Liver (tissue), 9 donors: ENCODE data around the gene CCDC83. TPM values are rescaled to one million over a fixed set of nuclear protein-coding genes. Genes with fewer than 3 reads are reported as not detected.

Experiments
- DNase-seq: peaks from one replicate; pipeline ENCODE4 v3.0.0-alpha.2; 2017; ENCODE audit warnings: low spot score
- H3K27ac ChIP-seq, 2 donors: one replicate each; pipeline ENCODE4 v1.7.0; 2013; ENCODE audit warnings: inconsistent platforms in 2 of 2, low read length in 2 of 2, control low read depth in 1 of 2, low read depth in 1 of 2, mild to moderate bottlenecking in 1 of 2
- H3K27me3 ChIP-seq, 4 donors: one replicate each; pipeline versions ENCODE4 v1.6.1 to v1.7.0; 2013; ENCODE audit warnings: low read length in 3 of 4, inconsistent platforms in 1 of 4, mild to moderate bottlenecking in 1 of 4, moderate library complexity in 1 of 4; ENCODE audit not compliant: control insufficient read depth in 4 of 4, insufficient read depth in 4 of 4
- H3K36me3 ChIP-seq, 4 donors: one replicate each; pipeline versions ENCODE4 v1.6.1 to v1.7.0; 2013; ENCODE audit warnings: low read length in 3 of 4, mild to moderate bottlenecking in 3 of 4, low read depth in 1 of 4, moderate library complexity in 1 of 4; ENCODE audit not compliant: control insufficient read depth in 4 of 4, insufficient read depth in 3 of 4
- H3K4me1 ChIP-seq, 4 donors: one replicate each; pipeline versions ENCODE4 v1.6.1 to v1.7.0; 2013; ENCODE audit warnings: low read length in 3 of 4, mild to moderate bottlenecking in 3 of 4, moderate library complexity in 1 of 4; ENCODE audit not compliant: control insufficient read depth in 4 of 4, insufficient read depth in 4 of 4
- H3K4me3 ChIP-seq, 3 donors: one replicate each; pipeline versions ENCODE4 v1.6.1 to v1.7.0; 2013; ENCODE audit warnings: low read length in 3 of 3, control low read depth in 1 of 3, low read depth in 1 of 3, mild to moderate bottlenecking in 1 of 3
- H3K9ac ChIP-seq, 2 donors: one replicate each; pipeline ENCODE4 v1.7.0; 2013; ENCODE audit warnings: low read length in 2 of 2, mild to moderate bottlenecking in 2 of 2, moderate library complexity in 2 of 2, control low read depth in 1 of 2, low read depth in 1 of 2
- H3K9me3 ChIP-seq, 4 donors: one replicate each; pipeline versions ENCODE4 v1.6.1 to v1.7.0; 2013; ENCODE audit warnings: low read length in 3 of 4; ENCODE audit not compliant: control insufficient read depth in 4 of 4
- EGR1 ChIP-seq, 2 donors: IDR thresholded peaks; 2 replicates each; pipeline ENCODE4 v1.6.1; 2016 to 2018; ENCODE audit warnings: antibody characterized with exemption in 2 of 2, low read depth in 2 of 2
- FOXA1 ChIP-seq: IDR thresholded peaks from 2 replicates; pipeline ENCODE4 v1.6.1; 2016; ENCODE audit warnings: antibody characterized with exemption
- FOXA2 ChIP-seq: IDR thresholded peaks from 2 replicates; pipeline ENCODE4 v1.6.1; 2016; ENCODE audit warnings: antibody characterized with exemption
- GABPA ChIP-seq, 2 donors: IDR thresholded peaks in 1 of 2; conservative IDR thresholded peaks in 1 of 2; 2 replicates each; pipeline ENCODE4 v1.6.1; 2016; ENCODE audit warnings: antibody characterized with exemption in 2 of 2, mild to moderate bottlenecking in 1 of 2, moderate library complexity in 1 of 2
- HNF4G ChIP-seq: IDR thresholded peaks from 2 replicates; pipeline ENCODE4 v1.6.1; 2016; ENCODE audit warnings: antibody characterized with exemption
- JUND ChIP-seq, 2 donors: IDR thresholded peaks; 2 replicates each; pipeline ENCODE4 v1.6.1; 2016; ENCODE audit warnings: antibody characterized with exemption in 2 of 2
- NR2F2 ChIP-seq: IDR thresholded peaks from 2 replicates; pipeline ENCODE4 v1.6.1; 2016; ENCODE audit warnings: antibody characterized with exemption
- RAD21 ChIP-seq, 2 donors: IDR thresholded peaks; 2 replicates each; pipeline ENCODE4 v1.6.1; 2016; ENCODE audit warnings: antibody characterized with exemption in 2 of 2, mild to moderate bottlenecking in 2 of 2
- RXRA ChIP-seq, 2 donors: IDR thresholded peaks; 2 replicates each; pipeline ENCODE4 v1.6.1; 2017 to 2018; ENCODE audit warnings: antibody characterized with exemption in 2 of 2, mild to moderate bottlenecking in 1 of 2
- SP1 ChIP-seq: IDR thresholded peaks from 2 replicates; pipeline ENCODE4 v1.6.1; 2018; ENCODE audit warnings: antibody characterized with exemption, mild to moderate bottlenecking
- TAF1 ChIP-seq: conservative IDR thresholded peaks from 2 replicates; pipeline ENCODE4 v1.6.1; 2016; ENCODE audit warnings: antibody characterized with exemption, mild to moderate bottlenecking
- YY1 ChIP-seq: IDR thresholded peaks from 2 replicates; pipeline ENCODE4 v1.6.1; 2016; ENCODE audit warnings: antibody characterized with exemption, mild to moderate bottlenecking
- WGBS: extraction: QIAGEN DNeasy Blood & Tissue Kit; methylation state at CpG from one replicate; pipeline ENCODE4 v1.1.7; 2013; 5-methylcytosine and 5-hydroxymethylcytosine counted together
- polyA plus RNA-seq, 2 donors: library from polyadenylated mRNA; stranded (reverse) in 1 of 2; unstranded in 1 of 2; fragments of 200-250 nt in 1 of 2; fragments of >200 nt in 1 of 2; fragmentation: Nextera tagmentation in 1 of 2; extraction: Ambion mirVana in 1 of 2; gene quantifications; one replicate each; pipeline versions ENCODE4 v1.2.1 to v1.2.3, GENCODE V29; 2013 to 2015
- total RNA-seq, 2 donors: library from RNA; depleted of rRNA; stranded (reverse); fragments of >200 nt; gene quantifications; one replicate each; pipeline ENCODE4 v1.2.3, GENCODE V29; 2014
- TF ChIP-seq, protein P1 (sequence below): IDR thresholded peaks from 2 replicates; pipeline ENCODE4 v1.6.1; 2016; ENCODE audit warnings: antibody characterized with exemption
- TF ChIP-seq, protein P2 (sequence below): IDR thresholded peaks from 2 replicates; pipeline ENCODE4 v1.6.1; 2016; ENCODE audit warnings: antibody characterized with exemption
- TF ChIP-seq, protein P3 (sequence below): fragments of 150-350 bp; IDR thresholded peaks from 2 replicates; pipeline ENCODE4 v1.5.1; 2017; ENCODE audit warnings: improper control_type of control experiment, low read depth, low read length; ENCODE audit not compliant: missing input control
- TF ChIP-seq, protein P4 (sequence below): IDR thresholded peaks from 2 replicates; pipeline ENCODE4 v1.6.1; 2016; ENCODE audit warnings: antibody characterized with exemption, mild to moderate bottlenecking
- TF ChIP-seq, protein P5 (sequence below): IDR thresholded peaks from 2 replicates; pipeline ENCODE4 v1.6.1; 2016; ENCODE audit warnings: antibody characterized with exemption
- donor health status: healthy.
- donor health status: healthy.
- donor health status: healthy.
- donor health status: healthy.
- donor health status: healthy.

CCDC83 gene
- total and polyA plus RNA-seq, 4 donors = not detected

DNA sequence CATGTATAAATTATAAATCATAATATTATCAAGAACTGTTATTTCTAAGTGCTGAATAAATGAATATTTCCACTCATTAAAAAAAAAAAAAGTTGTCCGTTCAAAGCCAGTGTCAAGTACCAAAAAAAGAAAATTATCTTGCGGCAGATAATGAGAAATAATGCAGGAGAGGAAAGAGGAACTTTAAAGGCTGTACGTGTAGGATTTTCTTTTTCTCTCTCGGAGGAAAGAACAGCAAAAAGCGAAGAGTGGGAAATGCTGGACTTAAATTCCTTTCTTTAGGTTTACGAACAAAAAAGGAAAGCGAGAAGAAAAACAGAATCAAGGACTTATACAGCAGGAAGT lies 999 bp upstream of the CCDC83 start (continued):
- TF ChIP-seq RAD21 (IDR thresholded peaks at IDR 0.05) (no peak), JUND (IDR thresholded peaks at IDR 0.05) (no peak)
- TF ChIP-seq, protein P1, sequence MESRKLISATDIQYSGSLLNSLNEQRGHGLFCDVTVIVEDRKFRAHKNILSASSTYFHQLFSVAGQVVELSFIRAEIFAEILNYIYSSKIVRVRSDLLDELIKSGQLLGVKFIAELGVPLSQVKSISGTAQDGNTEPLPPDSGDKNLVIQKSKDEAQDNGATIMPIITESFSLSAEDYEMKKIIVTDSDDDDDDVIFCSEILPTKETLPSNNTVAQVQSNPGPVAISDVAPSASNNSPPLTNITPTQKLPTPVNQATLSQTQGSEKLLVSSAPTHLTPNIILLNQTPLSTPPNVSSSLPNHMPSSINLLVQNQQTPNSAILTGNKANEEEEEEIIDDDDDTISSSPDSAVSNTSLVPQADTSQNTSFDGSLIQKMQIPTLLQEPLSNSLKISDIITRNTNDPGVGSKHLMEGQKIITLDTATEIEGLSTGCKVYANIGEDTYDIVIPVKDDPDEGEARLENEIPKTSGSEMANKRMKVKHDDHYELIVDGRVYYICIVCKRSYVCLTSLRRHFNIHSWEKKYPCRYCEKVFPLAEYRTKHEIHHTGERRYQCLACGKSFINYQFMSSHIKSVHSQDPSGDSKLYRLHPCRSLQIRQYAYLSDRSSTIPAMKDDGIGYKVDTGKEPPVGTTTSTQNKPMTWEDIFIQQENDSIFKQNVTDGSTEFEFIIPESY = no peak
- TF ChIP-seq, protein P2, sequence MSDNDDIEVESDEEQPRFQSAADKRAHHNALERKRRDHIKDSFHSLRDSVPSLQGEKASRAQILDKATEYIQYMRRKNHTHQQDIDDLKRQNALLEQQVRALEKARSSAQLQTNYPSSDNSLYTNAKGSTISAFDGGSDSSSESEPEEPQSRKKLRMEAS = no peak

DNA sequence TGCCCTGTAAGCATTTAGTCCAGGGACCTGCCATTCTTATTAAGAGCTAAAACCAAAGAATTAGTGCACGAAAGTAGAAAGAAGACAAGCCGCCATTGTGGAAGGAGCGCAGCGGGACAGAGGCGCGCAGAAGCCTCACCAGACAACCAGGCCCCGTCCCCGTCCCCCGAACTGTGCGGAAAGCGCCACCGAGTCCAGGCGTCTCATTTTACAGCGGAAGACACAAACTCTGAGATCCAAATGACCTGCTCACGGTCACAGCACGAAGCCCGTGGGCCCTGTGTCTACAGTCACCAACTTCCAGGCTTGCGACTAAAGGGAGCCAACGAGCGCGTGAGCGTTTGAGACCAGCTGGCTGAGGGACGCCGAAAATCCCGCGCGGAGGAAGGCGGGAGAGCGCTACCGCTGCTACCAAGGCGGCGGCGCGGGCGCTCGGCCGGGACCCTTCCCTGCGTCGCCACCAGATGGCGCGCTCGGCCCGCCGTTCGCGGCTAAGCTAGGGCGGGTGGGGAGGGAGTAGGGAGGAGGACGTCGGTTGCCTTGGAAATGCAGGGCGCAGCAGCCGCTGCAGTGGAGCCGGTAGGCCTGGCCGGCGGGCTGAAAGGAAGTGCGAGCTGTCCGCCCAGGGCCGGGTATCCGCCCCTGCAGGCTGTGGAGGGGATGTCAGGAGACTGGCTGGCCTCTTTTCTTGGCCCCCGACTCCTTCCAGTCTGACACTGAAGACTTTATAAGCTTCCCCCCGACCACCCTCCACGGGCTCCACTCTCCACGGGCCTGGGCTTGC lies 434 bp upstream of the CCDC83 start:
- peak overlapping the region; percentile 50 to 81 (median 71) for H3K4me3 ChIP-seq
- TF ChIP-seq FOXA2 = peak; percentile 19
- TF ChIP-seq, protein P2 = peak; percentile 24
- peak; percentile 99 for TF ChIP-seq RAD21 (IDR thresholded peaks at IDR 0.05)
- TF ChIP-seq HNF4G = no peak
- TF ChIP-seq YY1 = peak; percentile 91
- peak; percentile 53 for TF ChIP-seq TAF1
- TF ChIP-seq, protein P3, sequence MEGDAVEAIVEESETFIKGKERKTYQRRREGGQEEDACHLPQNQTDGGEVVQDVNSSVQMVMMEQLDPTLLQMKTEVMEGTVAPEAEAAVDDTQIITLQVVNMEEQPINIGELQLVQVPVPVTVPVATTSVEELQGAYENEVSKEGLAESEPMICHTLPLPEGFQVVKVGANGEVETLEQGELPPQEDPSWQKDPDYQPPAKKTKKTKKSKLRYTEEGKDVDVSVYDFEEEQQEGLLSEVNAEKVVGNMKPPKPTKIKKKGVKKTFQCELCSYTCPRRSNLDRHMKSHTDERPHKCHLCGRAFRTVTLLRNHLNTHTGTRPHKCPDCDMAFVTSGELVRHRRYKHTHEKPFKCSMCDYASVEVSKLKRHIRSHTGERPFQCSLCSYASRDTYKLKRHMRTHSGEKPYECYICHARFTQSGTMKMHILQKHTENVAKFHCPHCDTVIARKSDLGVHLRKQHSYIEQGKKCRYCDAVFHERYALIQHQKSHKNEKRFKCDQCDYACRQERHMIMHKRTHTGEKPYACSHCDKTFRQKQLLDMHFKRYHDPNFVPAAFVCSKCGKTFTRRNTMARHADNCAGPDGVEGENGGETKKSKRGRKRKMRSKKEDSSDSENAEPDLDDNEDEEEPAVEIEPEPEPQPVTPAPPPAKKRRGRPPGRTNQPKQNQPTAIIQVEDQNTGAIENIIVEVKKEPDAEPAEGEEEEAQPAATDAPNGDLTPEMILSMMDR = peak; percentile 91
- TF ChIP-seq FOXA1 = peak; percentile 42
- no peak for TF ChIP-seq RXRA (IDR thresholded peaks at IDR 0.05)
- peak overlapping the region; percentile 56 to 81 for H3K27ac ChIP-seq
- 1% methylated on average over 62 of the region's 62 CpGs for WGBS
- H3K4me1 ChIP-seq = peaks cover 0 to 8% (median 6%) of the 10 kb centered on the region in 4 donors
- H3K9ac ChIP-seq = peak overlapping the region; percentile 68 to 80
- H3K9me3 ChIP-seq = no peaks in the 10 kb centered on the region
- no peaks in the 10 kb centered on the region for H3K27me3 ChIP-seq
- DNase-seq = peak; percentile 95
- H3K36me3 ChIP-seq = no peaks in the 10 kb centered on the region

DNA sequence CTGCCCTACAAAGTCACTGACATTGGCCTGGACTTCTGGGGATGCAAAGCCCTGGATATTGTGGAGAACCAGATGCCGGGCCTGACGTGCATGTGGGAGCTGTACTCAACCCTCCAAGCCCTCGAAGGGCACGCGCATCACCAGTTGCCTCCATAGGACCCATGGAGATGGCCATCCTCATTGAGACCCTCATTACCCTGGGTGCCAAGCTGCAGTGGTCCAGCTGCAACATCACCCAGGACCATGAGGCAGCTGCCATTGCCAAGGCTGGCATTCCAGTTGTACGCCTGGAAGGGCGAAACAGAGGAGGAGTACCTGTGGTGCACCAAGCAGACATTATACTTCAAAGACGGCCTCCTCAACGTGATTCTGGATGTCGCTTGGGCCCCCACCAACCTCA lies 1.9 kb downstream of the CCDC83 start:
- Histone ChIP-seq H3K9me3 (no peaks in the 10 kb centered on the region), H3K4me1 (peaks cover 0 to 8% (median 6%) of the 10 kb centered on the region in 4 donors), H3K27ac (no peak overlapping the region), H3K27me3 (no peaks in the 10 kb centered on the region), H3K36me3 (no peaks in the 10 kb centered on the region), H3K9ac (no peak overlapping the region), H3K4me3 (no peak overlapping the region)
- WGBS = 97% methylated on average over 10 of the region's 10 CpGs
- DNase-seq = no peak
- TF ChIP-seq JUND (IDR thresholded peaks at IDR 0.05) (no peak), FOXA2 (no peak), EGR1 (IDR thresholded peaks at IDR 0.05; ENCODE audit: low read depth in 2 of 2) (no peak), SP1 (no peak), TAF1 (no peak), RXRA (IDR thresholded peaks at IDR 0.05) (no peak), GABPA (IDR thresholded peaks at IDR 0.05 in 1 of 2, conservative IDR thresholded peaks at IDR 0.05 in 1 of 2) (no peak), RAD21 (IDR thresholded peaks at IDR 0.05) (no peak), NR2F2 (no peak), YY1 (no peak), FOXA1 (no peak)
- TF ChIP-seq, protein P4, sequence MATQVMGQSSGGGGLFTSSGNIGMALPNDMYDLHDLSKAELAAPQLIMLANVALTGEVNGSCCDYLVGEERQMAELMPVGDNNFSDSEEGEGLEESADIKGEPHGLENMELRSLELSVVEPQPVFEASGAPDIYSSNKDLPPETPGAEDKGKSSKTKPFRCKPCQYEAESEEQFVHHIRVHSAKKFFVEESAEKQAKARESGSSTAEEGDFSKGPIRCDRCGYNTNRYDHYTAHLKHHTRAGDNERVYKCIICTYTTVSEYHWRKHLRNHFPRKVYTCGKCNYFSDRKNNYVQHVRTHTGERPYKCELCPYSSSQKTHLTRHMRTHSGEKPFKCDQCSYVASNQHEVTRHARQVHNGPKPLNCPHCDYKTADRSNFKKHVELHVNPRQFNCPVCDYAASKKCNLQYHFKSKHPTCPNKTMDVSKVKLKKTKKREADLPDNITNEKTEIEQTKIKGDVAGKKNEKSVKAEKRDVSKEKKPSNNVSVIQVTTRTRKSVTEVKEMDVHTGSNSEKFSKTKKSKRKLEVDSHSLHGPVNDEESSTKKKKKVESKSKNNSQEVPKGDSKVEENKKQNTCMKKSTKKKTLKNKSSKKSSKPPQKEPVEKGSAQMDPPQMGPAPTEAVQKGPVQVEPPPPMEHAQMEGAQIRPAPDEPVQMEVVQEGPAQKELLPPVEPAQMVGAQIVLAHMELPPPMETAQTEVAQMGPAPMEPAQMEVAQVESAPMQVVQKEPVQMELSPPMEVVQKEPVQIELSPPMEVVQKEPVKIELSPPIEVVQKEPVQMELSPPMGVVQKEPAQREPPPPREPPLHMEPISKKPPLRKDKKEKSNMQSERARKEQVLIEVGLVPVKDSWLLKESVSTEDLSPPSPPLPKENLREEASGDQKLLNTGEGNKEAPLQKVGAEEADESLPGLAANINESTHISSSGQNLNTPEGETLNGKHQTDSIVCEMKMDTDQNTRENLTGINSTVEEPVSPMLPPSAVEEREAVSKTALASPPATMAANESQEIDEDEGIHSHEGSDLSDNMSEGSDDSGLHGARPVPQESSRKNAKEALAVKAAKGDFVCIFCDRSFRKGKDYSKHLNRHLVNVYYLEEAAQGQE = no peak
- TF ChIP-seq, protein P5, sequence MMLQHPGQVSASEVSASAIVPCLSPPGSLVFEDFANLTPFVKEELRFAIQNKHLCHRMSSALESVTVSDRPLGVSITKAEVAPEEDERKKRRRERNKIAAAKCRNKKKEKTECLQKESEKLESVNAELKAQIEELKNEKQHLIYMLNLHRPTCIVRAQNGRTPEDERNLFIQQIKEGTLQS = no peak
- TF ChIP-seq, protein P2 = no peak
- TF ChIP-seq, protein P3 = no peak
